Right atrium auricular region (tissue), 2 donors: ENCODE data around the gene IER3. TPM values are rescaled to one million over a fixed set of nuclear protein-coding genes. Genes with fewer than 3 reads are reported as not detected.
A peak's percentile ranks its signal among the peaks of the same experiment; 100 is the strongest.

Source experiments
- DNase-seq: peaks from one replicate; pipeline ENCODE4 v3.0.0-alpha.2; 2019; ENCODE audit warnings: low spot score
- H3K27ac ChIP-seq, 2 donors: fragments of 200-600 bp; sonication (generic); 1 replicate in 1 of 2; 2 replicates in 1 of 2; pipeline ENCODE4 v1.5.1; 2016 to 2019
- H3K27me3 ChIP-seq, 2 donors: fragments of 200-600 bp; sonication (generic); one replicate each; pipeline versions ENCODE4 v1.5.1 to v1.6.0; 2017 to 2019
- H3K36me3 ChIP-seq: fragments of 200-600 bp; sonication (generic); one replicate; pipeline ENCODE4 v1.5.1; 2016
- H3K4me1 ChIP-seq, 2 donors: fragments of 200-600 bp; sonication (generic); one replicate each; pipeline versions ENCODE4 v1.5.1 to v1.6.0; 2017 to 2019
- H3K4me3 ChIP-seq, 2 donors: fragments of 200-600 bp; sonication (generic); 1 replicate in 1 of 2; 2 replicates in 1 of 2; pipeline ENCODE4 v1.5.1; 2017 to 2019; ENCODE audit warnings: mild to moderate bottlenecking in 1 of 2, moderate library complexity in 1 of 2
- H3K9me3 ChIP-seq, 2 donors: fragments of 200-600 bp; sonication (generic); one replicate each; pipeline ENCODE4 v1.5.1; 2019
- total RNA-seq, 2 donors: library from RNA; depleted of rRNA; stranded (reverse); fragments of >200 nt; gene quantifications; one replicate each; pipeline ENCODE4 v1.1.0, GENCODE V29; 2016
- TF ChIP-seq, protein P1 (sequence below), 2 donors: fragments of 200-600 bp; sonication (generic); IDR thresholded peaks; one replicate each; pipeline ENCODE4 v1.5.1; 2019; ENCODE audit warnings: antibody characterized with exemption in 2 of 2

IER3 gene
- total RNA-seq, 2 donors from 2014 or later: 43.6 to 144 TPM

DNA sequence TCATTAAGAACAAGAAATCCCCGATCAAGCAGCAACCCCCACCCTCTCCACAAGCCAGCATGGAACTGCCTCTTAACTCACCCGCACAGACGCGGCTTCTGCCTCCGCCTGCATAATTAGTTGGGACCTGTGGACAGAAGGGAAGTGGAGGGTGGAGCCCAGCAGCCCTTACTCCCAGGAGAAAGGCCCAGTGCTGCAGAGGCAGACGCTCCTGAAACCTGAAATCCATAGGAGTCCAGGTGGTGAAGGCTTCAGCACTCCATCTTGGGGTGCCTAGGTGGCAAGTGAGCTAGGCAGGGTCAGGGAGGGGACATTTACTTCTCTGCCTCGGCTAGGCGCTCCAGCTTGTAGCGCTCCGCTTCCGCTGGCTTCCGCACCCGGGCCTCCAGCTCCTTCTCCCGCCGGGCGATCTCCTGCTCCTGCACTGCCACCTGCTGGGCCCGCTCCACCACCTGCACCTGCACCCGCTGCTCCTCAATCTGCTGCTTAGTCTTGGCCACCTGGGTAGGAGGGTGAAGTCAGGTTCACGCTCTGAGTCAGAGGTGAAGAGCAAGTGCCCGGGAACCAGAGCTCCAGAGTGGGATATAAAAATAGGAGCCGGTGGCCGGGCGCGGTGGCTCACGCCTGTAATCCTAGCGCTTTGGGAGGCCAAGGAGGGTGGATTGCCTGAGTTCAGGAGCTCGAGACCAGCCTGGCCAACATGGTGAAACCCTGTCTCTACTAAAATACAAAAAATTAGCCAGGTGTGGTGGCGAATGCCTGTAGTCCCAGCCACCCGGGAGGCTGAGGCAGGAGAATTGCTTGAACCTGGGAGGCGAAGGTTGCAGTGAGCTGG is 13.5 kb downstream of the IER3 start:
- Histone ChIP-seq H3K4me1 (peaks cover 0 to 13% of the 10 kb centered on the region in 2 donors), H3K36me3 (peaks cover 94% of the 10 kb centered on the region), H3K4me3 (no peak overlapping the region), H3K27me3 (no peaks in the 10 kb centered on the region), H3K9me3 (no peaks in the 10 kb centered on the region), H3K27ac (peak overlapping the region in 1 of 2 donors; percentile 18)
- no peak for DNase-seq
- TF ChIP-seq, protein P1, sequence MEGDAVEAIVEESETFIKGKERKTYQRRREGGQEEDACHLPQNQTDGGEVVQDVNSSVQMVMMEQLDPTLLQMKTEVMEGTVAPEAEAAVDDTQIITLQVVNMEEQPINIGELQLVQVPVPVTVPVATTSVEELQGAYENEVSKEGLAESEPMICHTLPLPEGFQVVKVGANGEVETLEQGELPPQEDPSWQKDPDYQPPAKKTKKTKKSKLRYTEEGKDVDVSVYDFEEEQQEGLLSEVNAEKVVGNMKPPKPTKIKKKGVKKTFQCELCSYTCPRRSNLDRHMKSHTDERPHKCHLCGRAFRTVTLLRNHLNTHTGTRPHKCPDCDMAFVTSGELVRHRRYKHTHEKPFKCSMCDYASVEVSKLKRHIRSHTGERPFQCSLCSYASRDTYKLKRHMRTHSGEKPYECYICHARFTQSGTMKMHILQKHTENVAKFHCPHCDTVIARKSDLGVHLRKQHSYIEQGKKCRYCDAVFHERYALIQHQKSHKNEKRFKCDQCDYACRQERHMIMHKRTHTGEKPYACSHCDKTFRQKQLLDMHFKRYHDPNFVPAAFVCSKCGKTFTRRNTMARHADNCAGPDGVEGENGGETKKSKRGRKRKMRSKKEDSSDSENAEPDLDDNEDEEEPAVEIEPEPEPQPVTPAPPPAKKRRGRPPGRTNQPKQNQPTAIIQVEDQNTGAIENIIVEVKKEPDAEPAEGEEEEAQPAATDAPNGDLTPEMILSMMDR (IDR thresholded peaks at IDR 0.05): peak; percentile 63 to 73

DNA sequence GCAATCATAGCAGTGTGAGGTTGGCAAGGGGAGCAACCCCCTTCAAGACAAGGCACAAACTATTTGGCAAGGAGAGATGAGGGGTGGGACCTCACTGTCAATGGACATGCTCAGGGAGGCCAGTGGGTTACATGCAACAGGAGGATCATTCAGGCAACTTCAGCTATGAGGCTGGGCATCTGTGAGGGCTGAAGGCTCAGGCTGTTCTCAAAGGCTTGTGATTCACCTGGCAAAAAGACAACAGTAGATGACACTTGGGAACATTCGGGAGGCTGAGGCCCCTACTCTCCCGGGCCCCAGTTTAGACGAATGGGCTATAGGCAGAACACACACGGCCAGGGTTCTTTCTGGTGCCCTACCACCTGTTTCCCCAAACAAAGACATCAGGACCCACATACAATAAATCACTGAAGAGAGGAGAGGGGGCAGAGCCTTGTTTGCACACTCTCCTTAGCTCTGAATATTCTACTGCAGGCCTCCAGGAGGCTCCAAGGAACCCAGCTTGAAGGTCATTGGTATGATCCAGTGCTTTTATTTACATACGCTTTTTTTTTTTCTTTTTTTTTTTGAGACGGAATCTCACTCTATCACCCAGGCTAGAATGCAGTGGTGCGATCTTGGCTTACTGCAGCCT is 16.3 kb downstream of the IER3 start:
- Histone ChIP-seq H3K9me3 (no peaks in the 10 kb centered on the region), H3K27me3 (no peaks in the 10 kb centered on the region), H3K4me1 (peaks cover 0 to 36% of the 10 kb centered on the region in 2 donors), H3K4me3 (no peak overlapping the region), H3K36me3 (peaks cover 95% of the 10 kb centered on the region), H3K27ac (no peak overlapping the region)
- TF ChIP-seq, protein P1 (IDR thresholded peaks at IDR 0.05): no peak
- no peak for DNase-seq

DNA sequence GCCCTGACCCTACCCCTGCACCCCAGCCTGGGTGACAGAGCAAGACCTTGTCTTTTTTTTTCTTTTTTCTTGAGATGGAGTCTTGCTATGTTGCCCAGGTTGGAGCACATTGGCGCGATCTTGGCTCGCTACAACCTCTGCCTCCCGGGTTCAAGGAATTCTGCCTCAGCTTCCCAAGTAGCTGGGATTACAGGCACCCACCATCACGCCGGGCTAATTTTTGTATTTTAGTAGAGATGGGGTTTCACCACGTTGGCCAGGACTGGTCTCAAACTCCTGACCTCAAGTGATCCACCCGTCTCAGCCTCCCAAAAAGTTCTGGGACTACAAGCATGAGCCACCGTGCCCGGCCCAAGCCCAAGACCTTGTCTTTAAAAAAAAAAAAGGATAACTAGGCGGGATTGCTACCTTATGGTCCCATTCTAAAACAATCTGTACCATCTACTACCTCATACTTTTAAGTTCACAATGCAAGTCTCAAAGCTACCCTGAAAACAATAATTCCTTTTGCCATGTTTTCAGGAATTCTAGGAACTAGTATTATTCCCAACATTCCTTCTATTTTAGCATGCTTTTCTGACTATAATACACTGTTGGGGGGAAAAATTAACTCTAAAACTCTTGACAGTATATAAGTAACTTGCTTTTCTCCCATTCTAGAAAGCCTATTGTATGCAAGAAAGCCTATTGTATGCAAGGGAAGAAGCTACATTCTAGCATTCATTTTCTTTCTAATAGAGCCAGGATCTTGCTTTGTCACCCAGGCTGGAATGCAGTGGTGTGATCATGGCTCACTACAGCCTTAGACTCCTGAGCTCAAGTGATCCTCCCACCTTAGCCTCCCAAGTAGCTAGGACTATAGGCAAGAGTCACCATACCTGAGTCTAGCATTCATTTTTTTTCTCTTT is 17.6 kb downstream of the IER3 start:
- Histone ChIP-seq H3K9me3 (no peaks in the 10 kb centered on the region), H3K36me3 (peaks cover 92% of the 10 kb centered on the region), H3K27me3 (no peaks in the 10 kb centered on the region), H3K4me3 (no peak overlapping the region), H3K4me1 (peaks cover 0 to 49% of the 10 kb centered on the region in 2 donors), H3K27ac (no peak overlapping the region)
- TF ChIP-seq, protein P1 (IDR thresholded peaks at IDR 0.05): no peak
- no peak for DNase-seq

- Histone ChIP-seq H3K4me1 (peaks cover 0 to 49% of the 10 kb centered on the region in 2 donors), H3K27ac (no peak overlapping the region), H3K36me3 (peaks cover 86% of the 10 kb centered on the region), H3K27me3 (no peaks in the 10 kb centered on the region), H3K9me3 (no peaks in the 10 kb centered on the region), H3K4me3 (no peak overlapping the region)
- no peak for DNase-seq
- TF ChIP-seq, protein P1 (IDR thresholded peaks at IDR 0.05): no peak
These were observed 18.4 kb downstream of the IER3 start for GRCh38 chr6:30725713-30726505.
